Tibial nerve (tissue), 4 donors: ENCODE measurements around the gene ANGPTL3.

Experiments used
- EP300 ChIP-seq, 2 donors: sonication (generic); formaldehyde crosslinking; IDR thresholded peaks; one replicate each; pipeline ENCODE4 v1.6.1; 2017; ENCODE audit warnings: antibody characterized with exemption in 2 of 2, mild to moderate bottlenecking in 1 of 2
- POLR2A ChIP-seq, 2 donors: fragments of 450-650 bp; IDR thresholded peaks; one replicate each; pipeline ENCODE4 v1.6.1; 2017; ENCODE audit warnings: antibody characterized with exemption in 2 of 2, mild to moderate bottlenecking in 2 of 2, moderate library complexity in 2 of 2
- TF ChIP-seq, protein P1 (sequence below), 5 experiments: fragments of 200-600 bp in 3 of 5; fragments of 450-650 bp in 2 of 5; sonication (generic) in 3 of 5; IDR thresholded peaks; one replicate each; pipeline ENCODE4 v1.5.1; 2016 to 2019; ENCODE audit warnings: antibody characterized with exemption in 5 of 5, mild to moderate bottlenecking in 3 of 5, moderate library complexity in 2 of 5

DNA sequence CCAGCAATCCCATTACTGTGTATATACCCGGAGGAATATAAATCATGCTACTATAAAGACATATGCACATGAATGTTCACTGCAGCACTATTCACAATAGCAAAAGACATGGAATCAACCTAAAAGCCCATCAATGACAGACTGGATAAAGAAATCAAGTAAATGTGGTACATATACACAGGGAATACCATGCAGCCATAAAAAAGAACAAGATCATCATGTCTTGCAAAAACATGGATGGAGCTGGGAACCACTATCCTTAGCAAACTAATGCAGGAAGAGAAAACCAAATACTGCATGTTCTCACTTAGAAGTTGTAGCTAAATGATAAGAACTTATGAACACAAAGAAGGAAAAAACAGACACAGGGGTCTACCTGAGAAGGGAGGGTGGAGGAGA is 6.4 kb upstream of the ANGPTL3 start:
- TF ChIP-seq, protein P1, sequence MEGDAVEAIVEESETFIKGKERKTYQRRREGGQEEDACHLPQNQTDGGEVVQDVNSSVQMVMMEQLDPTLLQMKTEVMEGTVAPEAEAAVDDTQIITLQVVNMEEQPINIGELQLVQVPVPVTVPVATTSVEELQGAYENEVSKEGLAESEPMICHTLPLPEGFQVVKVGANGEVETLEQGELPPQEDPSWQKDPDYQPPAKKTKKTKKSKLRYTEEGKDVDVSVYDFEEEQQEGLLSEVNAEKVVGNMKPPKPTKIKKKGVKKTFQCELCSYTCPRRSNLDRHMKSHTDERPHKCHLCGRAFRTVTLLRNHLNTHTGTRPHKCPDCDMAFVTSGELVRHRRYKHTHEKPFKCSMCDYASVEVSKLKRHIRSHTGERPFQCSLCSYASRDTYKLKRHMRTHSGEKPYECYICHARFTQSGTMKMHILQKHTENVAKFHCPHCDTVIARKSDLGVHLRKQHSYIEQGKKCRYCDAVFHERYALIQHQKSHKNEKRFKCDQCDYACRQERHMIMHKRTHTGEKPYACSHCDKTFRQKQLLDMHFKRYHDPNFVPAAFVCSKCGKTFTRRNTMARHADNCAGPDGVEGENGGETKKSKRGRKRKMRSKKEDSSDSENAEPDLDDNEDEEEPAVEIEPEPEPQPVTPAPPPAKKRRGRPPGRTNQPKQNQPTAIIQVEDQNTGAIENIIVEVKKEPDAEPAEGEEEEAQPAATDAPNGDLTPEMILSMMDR (IDR thresholded peaks at IDR 0.05) = no peak
- TF ChIP-seq POLR2A (IDR thresholded peaks at IDR 0.05) (no peak), EP300 (IDR thresholded peaks at IDR 0.05) (no peak)
